ENCODE results near the gene AP4S1.

GRCh38 chr14:30983858-30984257 lies 41.6 kb upstream of the AP4S1 start:
- TF ChIP-seq, protein P1, sequence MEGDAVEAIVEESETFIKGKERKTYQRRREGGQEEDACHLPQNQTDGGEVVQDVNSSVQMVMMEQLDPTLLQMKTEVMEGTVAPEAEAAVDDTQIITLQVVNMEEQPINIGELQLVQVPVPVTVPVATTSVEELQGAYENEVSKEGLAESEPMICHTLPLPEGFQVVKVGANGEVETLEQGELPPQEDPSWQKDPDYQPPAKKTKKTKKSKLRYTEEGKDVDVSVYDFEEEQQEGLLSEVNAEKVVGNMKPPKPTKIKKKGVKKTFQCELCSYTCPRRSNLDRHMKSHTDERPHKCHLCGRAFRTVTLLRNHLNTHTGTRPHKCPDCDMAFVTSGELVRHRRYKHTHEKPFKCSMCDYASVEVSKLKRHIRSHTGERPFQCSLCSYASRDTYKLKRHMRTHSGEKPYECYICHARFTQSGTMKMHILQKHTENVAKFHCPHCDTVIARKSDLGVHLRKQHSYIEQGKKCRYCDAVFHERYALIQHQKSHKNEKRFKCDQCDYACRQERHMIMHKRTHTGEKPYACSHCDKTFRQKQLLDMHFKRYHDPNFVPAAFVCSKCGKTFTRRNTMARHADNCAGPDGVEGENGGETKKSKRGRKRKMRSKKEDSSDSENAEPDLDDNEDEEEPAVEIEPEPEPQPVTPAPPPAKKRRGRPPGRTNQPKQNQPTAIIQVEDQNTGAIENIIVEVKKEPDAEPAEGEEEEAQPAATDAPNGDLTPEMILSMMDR (IDR thresholded peaks at IDR 0.05 in 8 of 11, conservative IDR thresholded peaks at IDR 0.05 in 3 of 11) = no peak
- TF ChIP-seq POLR2AphosphoS5 (IDR thresholded peaks at IDR 0.05) (no peak), POLR2A (IDR thresholded peaks at IDR 0.05) (no peak)
